T-helper 22 cell (primary cell): ENCODE data around the gene IRF2.

ENCODE experiments used
- DNase-seq: peaks from one replicate; pipeline ENCODE4 v3.0.0-alpha.2; 2020; ENCODE audit warnings: low read depth

IRF2 gene

GRCh38 chr4:184368290-184368689, 106.1 kb downstream of the IRF2 start:
- no peak for DNase-seq

GRCh38 chr4:184364100-184364921, 110.0 kb downstream of the IRF2 start:
- DNase-seq: no peak

GRCh38 chr4:184363258-184363657, 111.1 kb downstream of the IRF2 start:
- DNase-seq: no peak

- DNase-seq: no peak
These were observed 112.0 kb downstream of the IRF2 start for GRCh38 chr4:184362396-184362795.

- no peak for DNase-seq
These were observed 112.9 kb downstream of the IRF2 start for GRCh38 chr4:184361443-184361842.

- no peak for DNase-seq
These were observed 114.5 kb downstream of the IRF2 start for GRCh38 chr4:184359888-184360287.

- no peak for DNase-seq
These were observed 115.7 kb downstream of the IRF2 start for GRCh38 chr4:184358521-184359232.

GRCh38 chr4:184357772-184358171, 116.6 kb downstream of the IRF2 start:
- DNase-seq: no peak

- DNase-seq: no peak
These were observed 117.2 kb downstream of the IRF2 start for GRCh38 chr4:184357165-184357564.

GRCh38 chr4:184356366-184356765, 118.0 kb downstream of the IRF2 start:
- DNase-seq: no peak

- DNase-seq: no peak
These were observed 118.5 kb downstream of the IRF2 start for GRCh38 chr4:184355857-184356256.

- no peak for DNase-seq
These were observed 119.2 kb downstream of the IRF2 start for GRCh38 chr4:184355111-184355604.

- no peak for DNase-seq
These were observed 121.5 kb downstream of the IRF2 start for GRCh38 chr4:184352891-184353290.

- DNase-seq: no peak
These were observed 122.5 kb downstream of the IRF2 start for GRCh38 chr4:184351560-184352451.

GRCh38 chr4:184350964-184351363, 123.4 kb downstream of the IRF2 start:
- no peak for DNase-seq

GRCh38 chr4:184350213-184350817, 124.0 kb downstream of the IRF2 start:
- no peak for DNase-seq

GRCh38 chr4:184349283-184350039, 124.9 kb downstream of the IRF2 start:
- no peak for DNase-seq

- DNase-seq: no peak
These were observed 125.8 kb downstream of the IRF2 start for GRCh38 chr4:184348311-184349233.

GRCh38 chr4:184347251-184348239, 126.8 kb downstream of the IRF2 start:
- DNase-seq: no peak
